Peyer's patch (tissue), 4 donors: ENCODE data around the gene TMEM140.

Source experiments
- POLR2A ChIP-seq, 2 donors: fragments of 450-650 bp; IDR thresholded peaks; one replicate each; pipeline ENCODE4 v1.5.1; 2017; ENCODE audit warnings: antibody characterized with exemption in 2 of 2, mild to moderate bottlenecking in 2 of 2, moderate library complexity in 2 of 2
- TF ChIP-seq, protein P1 (sequence below), 6 experiments: fragments of 450-650 bp in 4 of 6; fragments of 200-600 bp in 2 of 6; sonication (generic) in 1 of 6; IDR thresholded peaks; one replicate each; pipeline ENCODE4 v1.5.1; 2017 to 2019; ENCODE audit warnings: antibody characterized with exemption in 6 of 6, mild to moderate bottlenecking in 3 of 6, moderate library complexity in 1 of 6

DNA sequence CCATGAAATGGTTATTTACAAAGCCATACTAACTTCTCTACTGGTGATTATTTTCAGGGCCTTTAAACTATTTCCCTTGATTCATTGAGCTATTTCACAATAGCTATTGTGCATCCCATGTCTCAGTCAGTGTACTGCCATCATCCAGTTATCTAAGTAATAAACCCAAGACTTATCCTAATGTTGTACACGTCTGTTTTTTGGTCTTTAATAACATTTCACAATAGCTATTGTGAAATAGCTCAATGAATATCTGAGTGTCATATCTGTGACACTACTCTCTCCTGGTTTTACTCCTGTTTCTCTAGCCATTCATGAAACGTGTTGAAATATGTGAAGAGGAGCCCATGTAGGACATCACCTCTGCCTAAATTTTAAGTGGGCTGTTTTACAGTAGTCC lies 36.5 kb upstream of the TMEM140 start:
- TF ChIP-seq, protein P1, sequence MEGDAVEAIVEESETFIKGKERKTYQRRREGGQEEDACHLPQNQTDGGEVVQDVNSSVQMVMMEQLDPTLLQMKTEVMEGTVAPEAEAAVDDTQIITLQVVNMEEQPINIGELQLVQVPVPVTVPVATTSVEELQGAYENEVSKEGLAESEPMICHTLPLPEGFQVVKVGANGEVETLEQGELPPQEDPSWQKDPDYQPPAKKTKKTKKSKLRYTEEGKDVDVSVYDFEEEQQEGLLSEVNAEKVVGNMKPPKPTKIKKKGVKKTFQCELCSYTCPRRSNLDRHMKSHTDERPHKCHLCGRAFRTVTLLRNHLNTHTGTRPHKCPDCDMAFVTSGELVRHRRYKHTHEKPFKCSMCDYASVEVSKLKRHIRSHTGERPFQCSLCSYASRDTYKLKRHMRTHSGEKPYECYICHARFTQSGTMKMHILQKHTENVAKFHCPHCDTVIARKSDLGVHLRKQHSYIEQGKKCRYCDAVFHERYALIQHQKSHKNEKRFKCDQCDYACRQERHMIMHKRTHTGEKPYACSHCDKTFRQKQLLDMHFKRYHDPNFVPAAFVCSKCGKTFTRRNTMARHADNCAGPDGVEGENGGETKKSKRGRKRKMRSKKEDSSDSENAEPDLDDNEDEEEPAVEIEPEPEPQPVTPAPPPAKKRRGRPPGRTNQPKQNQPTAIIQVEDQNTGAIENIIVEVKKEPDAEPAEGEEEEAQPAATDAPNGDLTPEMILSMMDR (IDR thresholded peaks at IDR 0.05), result no peak
- TF ChIP-seq POLR2A (IDR thresholded peaks at IDR 0.05), result no peak
